PC-9 (cell line): ENCODE measurements around the gene VAPA. TPM values are rescaled to one million over a fixed set of nuclear protein-coding genes. Genes with fewer than 3 reads are reported as not detected.

Experiments
- BruUV-seq: library from RNA; stranded (reverse); fragments of 400-500 nt; replicated peaks from 2 replicates; lab custom pipeline; 2021; lab: Mats Ljungman, UMichigan
- CTCF ChIA-PET: fragments of 300-600 bp; sonication (Branson Sonifier 250); formaldehyde crosslinking; loops from one replicate; lab custom pipeline; 2022; ENCODE audit warnings: antibody characterized with exemption; lab: Charles Lee
- POLR2A ChIA-PET: fragments of 300-600 bp; sonication (Branson Sonifier 250); formaldehyde crosslinking; loops from one replicate; lab custom pipeline; 2022; ENCODE audit warnings: antibody characterized with exemption; ENCODE audit not compliant: unreplicated experiment; lab: Charles Lee
- DNase-seq, 2 experiments: peaks; one replicate each; pipeline versions ENCODE4 v3.0.0 to v3.0.0-alpha.2; 2015 to 2022; ENCODE audit warnings: mixed read lengths in 1 of 2
- H2AFZ ChIP-seq: fragments of 200-600 bp; sonication (generic); 2 replicates; pipeline ENCODE4 v1.8.1; 2017; ENCODE audit warnings: antibody characterized with exemption
- H3F3A ChIP-seq: fragments of 200-600 bp; sonication (generic); 2 replicates; pipeline ENCODE4 v1.8.1; 2017; ENCODE audit warnings: antibody characterized with exemption, mild to moderate bottlenecking, low read depth; ENCODE audit not compliant: insufficient read depth
- H3K27ac ChIP-seq: fragments of 200-600 bp; sonication (generic); 2 replicates; pipeline ENCODE4 v1.6.1; 2016; ENCODE audit warnings: mixed run types
- H3K27me3 ChIP-seq: fragments of 200-600 bp; sonication (generic); 2 replicates; pipeline ENCODE4 v1.6.1; 2016; ENCODE audit warnings: low read depth, mixed run types; ENCODE audit not compliant: insufficient read depth
- H3K36me3 ChIP-seq: fragments of 200-600 bp; sonication (generic); 2 replicates; pipeline ENCODE4 v1.6.1; 2016; ENCODE audit warnings: low read depth, mixed run types
- H3K4me1 ChIP-seq: fragments of 200-600 bp; sonication (generic); replicated peaks from 2 replicates; pipeline ENCODE4 v1.6.1; 2016; ENCODE audit warnings: mixed run types; ENCODE audit not compliant: insufficient read depth
- H3K4me2 ChIP-seq: fragments of 200-600 bp; sonication (generic); 2 replicates; pipeline ENCODE4 v1.6.1; 2017; ENCODE audit warnings: mixed run types
- H3K4me3 ChIP-seq: fragments of 200-600 bp; sonication (generic); 2 replicates; pipeline ENCODE4 v1.6.1; 2016; ENCODE audit warnings: mixed run types
- H3K79me2 ChIP-seq: fragments of 200-600 bp; sonication (generic); 2 replicates; pipeline ENCODE4 v1.6.1; 2017; ENCODE audit warnings: low read depth, mixed run types
- H3K9me2 ChIP-seq: fragments of 200-600 bp; sonication (generic); 2 replicates; pipeline ENCODE4 v1.8.1; 2017; ENCODE audit warnings: mild to moderate bottlenecking; ENCODE audit not compliant: insufficient read depth
- H3K9me3 ChIP-seq: fragments of 200-600 bp; sonication (generic); 2 replicates; pipeline ENCODE4 v1.8.1; 2016; ENCODE audit warnings: low read depth; ENCODE audit not compliant: insufficient read depth
- H4K20me1 ChIP-seq: fragments of 200-600 bp; sonication (generic); 2 replicates; pipeline ENCODE4 v1.8.1; 2017; ENCODE audit not compliant: insufficient read depth
- CTCF ChIP-seq: fragments of 200-600 bp; sonication (generic); conservative IDR thresholded peaks from 2 replicates; pipeline ENCODE4 v1.6.1; 2017; ENCODE audit warnings: mixed run types, antibody characterized with exemption, mild to moderate bottlenecking, moderate library complexity
- EZH2 ChIP-seq: fragments of 200-600 bp; sonication (generic); IDR thresholded peaks from 2 replicates; pipeline ENCODE4 v1.8.0; 2017; ENCODE audit warnings: antibody characterized with exemption, low read depth
- intact Hi-C: fragments of 100-400 bp; cut with micrococcal nuclease; formaldehyde crosslinking; loops from one replicate; pipeline ENCODE4 v1.10.0; 2022; ENCODE audit not compliant: unreplicated experiment
- total RNA-seq: library from RNA; stranded (reverse); gene quantifications from 2 replicates; pipeline ENCODE4 v1.2.3, GENCODE V29; 2021

The VAPA gene
- total RNA-seq, 1 experiment from 2014 or later, result 340 TPM

- intact Hi-C loops, result loop anchor here (5.0 to 10.0 kb wide), 2 partner anchors 196 to 303 kb away; partner anchors contain the start of gene PPP4R1
- TF ChIP-seq EZH2, result no peak
- no peak for TF ChIP-seq CTCF
- Histone ChIP-seq H3K4me1 (peaks cover 51% of the 10 kb centered on the region), H3F3A (peaks cover 16% of the 10 kb centered on the region), H3K36me3 (0 out of 2 replicates have a peak, but pooled peaks cover 5% of the 10 kb centered on the region), H3K4me3 (peak overlapping the region; percentile 99), H4K20me1 (peaks cover 79% of the 10 kb centered on the region), H3K4me2 (peak overlapping the region; percentile 96), H3K79me2 (peaks cover 90% of the 10 kb centered on the region), H2AFZ (no peak overlapping the region), H3K9me3 (no peaks in the 10 kb centered on the region), H3K27me3 (no peaks in the 10 kb centered on the region), H3K27ac (peak overlapping the region; percentile 87), H3K9me2 (no peaks in the 10 kb centered on the region)
- ChIA-PET POLR2A (interaction anchor here (0.7 kb wide), 1 partner anchor 19 kb away, joined by 6 read pairs; no protein-coding TSS in a partner anchor), CTCF (no interaction called here)
- peak in 1 of 2 experiments; percentile 43 for DNase-seq
- BruUV-seq, result no TSS peak
These were observed 4.3 kb downstream of the VAPA start for GRCh38 chr18:9918016-9918680.

GRCh38 chr18:9919564-9920232, 5.9 kb downstream of the VAPA start:
- no peak overlapping the region for H3K4me3 ChIP-seq
- no peak overlapping the region for H3K27ac ChIP-seq
- H3K9me3 ChIP-seq, result no peaks in the 10 kb centered on the region
- peaks cover 52% of the 10 kb centered on the region for H3K4me1 ChIP-seq
- peaks cover 7% of the 10 kb centered on the region; the same call in 1 of the 2 replicates for H3K36me3 ChIP-seq
- H3K79me2 ChIP-seq, result peaks cover 100% of the 10 kb centered on the region
- no peak for TF ChIP-seq EZH2
- TF ChIP-seq CTCF, result no peak
- H3K4me2 ChIP-seq, result peak overlapping the region; percentile 96
- DNase-seq, result no peak
- H3F3A ChIP-seq, result peaks cover 15% of the 10 kb centered on the region
- H4K20me1 ChIP-seq, result peaks cover 92% of the 10 kb centered on the region
- BruUV-seq, result no TSS peak
- no peaks in the 10 kb centered on the region for H3K9me2 ChIP-seq
- H3K27me3 ChIP-seq, result no peaks in the 10 kb centered on the region
- POLR2A ChIA-PET, result no interaction called here
- intact Hi-C loops, result loop anchor here (5.0 to 10.0 kb wide), 2 partner anchors 197 to 305 kb away; partner anchors contain the start of gene PPP4R1
- H2AFZ ChIP-seq, result no peak overlapping the region
- CTCF ChIA-PET, result no interaction called here

GRCh38 chr18:9922592-9923311, 8.9 kb downstream of the VAPA start:
- Histone ChIP-seq H3K27me3 (no peaks in the 10 kb centered on the region), H3K79me2 (peaks cover 100% of the 10 kb centered on the region), H3K9me2 (no peaks in the 10 kb centered on the region), H3K4me1 (peaks cover 62% of the 10 kb centered on the region), H3K4me2 (no peak overlapping the region), H3K9me3 (no peaks in the 10 kb centered on the region), H3K27ac (no peak overlapping the region), H4K20me1 (peaks cover 94% of the 10 kb centered on the region), H3K4me3 (no peak overlapping the region), H2AFZ (no peak overlapping the region), H3F3A (peaks cover 16% of the 10 kb centered on the region), H3K36me3 (peaks cover 10% of the 10 kb centered on the region; the same call in 1 of the 2 replicates)
- BruUV-seq, result no TSS peak
- intact Hi-C loops, result no loop called here
- ChIA-PET POLR2A (no interaction called here), CTCF (no interaction called here)
- TF ChIP-seq CTCF (no peak), EZH2 (no peak)
- DNase-seq, result no peak
